Measurements from ENCODE around the gene UGGT2.
"Not testable (repeated sequence)": the region's sequence is repeated elsewhere in the genome, so short reads cannot be mapped to it uniquely, and the experiment has no call there.

UGGT2 gene

DNA sequence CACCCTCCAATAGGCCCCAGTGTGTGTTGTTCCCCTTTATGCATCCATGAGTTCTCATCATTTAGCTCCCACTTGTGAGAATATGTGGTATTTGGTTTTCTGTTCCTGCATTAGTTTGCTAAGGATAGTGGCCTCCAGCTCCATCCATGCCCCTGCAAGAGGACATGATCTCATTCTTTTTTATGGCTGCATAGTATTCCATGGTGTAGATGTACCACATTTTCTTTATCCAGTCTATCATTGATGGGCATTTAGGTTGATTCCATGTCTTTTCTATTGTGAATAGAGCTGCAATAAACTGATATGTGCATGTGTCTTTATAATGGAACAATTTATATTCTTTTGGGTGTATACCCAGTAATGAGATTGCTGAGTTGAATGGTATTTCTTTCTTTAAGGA, 263.9 kb downstream of the UGGT2 start:
- not testable (repeated sequence) for DNase-seq

DNA sequence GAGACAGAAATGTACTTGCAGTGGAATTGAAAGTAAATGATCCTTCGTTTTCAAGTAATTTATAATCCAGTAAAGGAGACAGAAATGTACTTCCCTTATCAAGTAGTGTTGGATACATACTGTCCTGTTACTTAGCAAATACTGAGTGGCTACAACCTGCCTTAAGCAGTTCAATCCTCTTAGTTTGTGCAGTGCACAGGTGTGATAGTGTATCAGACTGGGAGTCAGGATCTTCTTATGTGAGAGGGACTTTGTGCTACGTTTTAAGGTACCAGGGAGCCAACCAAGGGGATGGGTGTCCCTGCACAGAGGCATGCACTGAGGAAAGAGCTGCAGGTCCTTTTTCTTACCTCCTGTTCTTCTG, 265.1 kb downstream of the UGGT2 start:
- no peak for DNase-seq

DNA sequence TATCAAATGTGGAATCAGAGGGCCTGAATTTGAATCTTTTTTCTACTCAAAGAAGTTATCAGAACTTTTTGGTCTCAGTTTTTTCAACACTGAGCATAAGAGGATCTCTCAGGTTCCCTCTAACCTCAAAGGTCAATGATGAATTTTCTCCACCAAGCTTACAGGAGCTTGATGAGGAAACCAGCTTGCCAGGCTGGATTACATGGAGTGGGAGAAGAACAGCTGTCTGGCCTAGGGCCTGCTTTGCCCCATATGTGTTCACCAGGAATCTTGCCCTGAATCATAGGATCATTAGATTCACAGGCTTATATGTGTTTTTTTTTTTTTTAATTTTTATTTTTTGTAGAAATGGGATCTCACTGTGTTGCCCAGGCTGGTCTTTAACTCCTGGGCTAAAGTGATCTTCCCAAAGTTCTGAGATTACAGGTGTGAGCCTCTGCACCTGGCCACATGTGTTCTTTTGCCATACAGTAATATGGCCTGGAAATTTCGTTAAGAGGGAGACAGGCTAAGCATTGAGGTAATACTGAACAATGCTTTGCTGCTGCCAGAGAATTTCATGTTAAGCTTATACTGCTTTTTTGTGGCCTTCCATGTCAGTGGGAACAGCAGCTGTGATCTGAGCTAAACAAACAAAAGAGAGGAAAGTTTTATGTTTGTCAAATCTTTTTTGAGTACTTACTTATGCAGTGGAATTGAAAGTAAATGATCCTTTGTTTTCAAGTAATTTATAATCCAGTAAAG, 265.7 kb downstream of the UGGT2 start:
- no peak for DNase-seq

DNA sequence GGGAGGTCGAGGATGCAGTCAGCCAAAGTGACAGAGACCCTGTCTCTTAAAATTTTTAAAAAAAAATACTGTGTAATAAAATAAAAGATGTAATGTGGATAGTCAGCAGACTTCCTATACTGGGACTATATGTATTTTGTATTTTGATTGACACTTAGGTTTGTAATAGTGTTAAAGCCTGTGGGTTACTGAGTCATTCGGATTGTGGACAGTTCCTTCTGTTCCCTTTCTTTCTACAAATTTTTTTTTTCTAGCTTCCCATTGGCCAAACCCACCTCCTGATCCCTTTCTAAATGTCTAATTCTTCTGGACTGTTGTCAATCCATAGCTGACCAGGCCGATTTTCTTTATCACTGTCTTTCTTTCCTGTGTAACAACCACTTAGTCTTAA, 268.3 kb downstream of the UGGT2 start:
- DNase-seq, result no peak

DNA sequence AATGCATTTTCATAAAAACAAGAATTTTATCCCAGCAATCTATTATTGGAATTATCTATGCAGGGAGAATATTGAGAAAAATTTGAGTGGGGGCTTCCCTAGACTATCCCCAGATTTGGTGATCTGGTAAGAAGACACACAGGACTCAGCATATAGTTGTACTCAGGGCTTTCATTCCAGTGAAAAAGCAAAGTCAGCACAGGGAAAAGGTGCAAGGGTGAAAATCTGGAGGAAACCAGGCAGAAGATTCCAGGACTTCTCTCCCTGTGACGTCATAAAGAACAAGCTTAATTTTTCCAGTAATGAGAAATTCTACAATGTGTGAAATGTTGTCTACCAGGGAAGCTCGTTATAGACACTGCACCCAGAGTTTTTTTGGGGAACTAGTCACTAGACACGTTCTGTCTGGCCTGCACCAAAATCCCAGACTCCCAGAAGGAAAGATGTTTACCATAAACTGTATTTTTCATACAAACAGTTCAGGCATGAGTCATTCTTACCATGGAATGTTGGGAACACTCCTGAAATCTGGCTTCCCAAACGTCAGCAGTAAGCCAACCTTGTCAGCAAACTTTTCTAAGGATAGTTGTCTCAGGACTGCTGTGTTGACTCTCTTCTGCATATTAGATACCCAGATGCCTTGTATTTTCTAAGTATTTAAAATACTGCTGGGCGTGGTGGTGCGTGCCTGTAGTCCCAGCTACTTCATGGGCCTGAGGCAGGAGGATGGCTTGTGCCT, 268.9 kb downstream of the UGGT2 start:
- DNase-seq, result no peak

DNA sequence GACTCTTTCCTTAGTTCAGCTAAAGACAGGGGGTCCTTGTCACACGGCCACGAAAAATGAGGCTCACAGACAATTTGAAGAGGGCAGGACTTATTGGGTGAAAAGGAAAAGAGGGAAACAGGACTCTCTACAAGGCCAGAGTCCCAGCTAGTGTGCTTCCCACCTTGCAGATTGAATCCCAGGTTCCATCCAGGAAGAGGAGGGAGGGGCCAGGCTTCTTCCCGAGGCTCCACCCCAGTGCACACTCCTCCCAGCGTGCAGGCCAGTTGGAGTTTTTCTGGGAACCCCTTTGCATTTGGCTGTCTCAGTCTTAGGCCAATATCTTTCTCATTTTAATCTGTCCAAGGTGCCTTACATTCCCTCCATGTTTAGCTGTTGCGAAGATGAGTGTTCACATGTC, 269.5 kb downstream of the UGGT2 start:
- DNase-seq, result no peak

DNA sequence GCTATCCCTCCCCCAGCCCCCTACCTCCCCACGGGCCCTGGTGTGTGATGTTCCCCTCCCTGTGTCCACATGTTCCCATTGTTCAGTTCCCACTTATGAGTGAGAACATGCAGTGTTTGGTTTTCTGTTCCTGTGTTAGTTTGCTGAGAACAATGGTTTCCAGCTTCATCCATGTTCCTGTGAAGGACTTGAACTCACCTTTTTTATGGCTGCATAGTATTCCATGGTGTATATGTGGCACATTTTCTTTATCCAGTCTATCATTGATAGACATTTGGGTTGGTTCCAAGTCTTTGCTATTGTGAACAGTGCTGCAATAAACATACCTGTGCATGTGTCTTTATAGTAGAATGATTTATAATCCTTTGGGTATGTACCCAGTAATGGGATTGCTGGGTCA, 271.3 kb downstream of the UGGT2 start:
- DNase-seq, result not testable (repeated sequence)

DNA sequence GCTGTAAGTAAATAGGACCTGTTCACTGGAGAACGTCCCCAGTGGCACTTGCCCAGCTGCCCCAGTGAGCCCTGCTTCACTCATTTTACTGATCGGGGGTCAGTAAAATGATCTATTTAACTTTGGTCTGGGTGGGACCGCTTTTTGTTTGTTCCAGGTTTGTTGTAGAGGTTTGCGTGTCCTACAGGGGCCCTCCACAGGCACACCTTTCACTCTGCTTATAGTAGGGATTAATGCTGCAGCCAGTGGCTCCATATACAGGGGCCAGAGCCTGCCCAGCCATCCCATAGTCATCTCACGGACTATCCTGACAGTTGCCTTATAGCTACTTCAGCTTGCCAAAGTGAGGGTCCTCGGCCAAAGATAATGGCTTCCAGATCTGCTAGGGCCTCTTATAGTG, 272.2 kb downstream of the UGGT2 start:
- no peak for DNase-seq

DNA sequence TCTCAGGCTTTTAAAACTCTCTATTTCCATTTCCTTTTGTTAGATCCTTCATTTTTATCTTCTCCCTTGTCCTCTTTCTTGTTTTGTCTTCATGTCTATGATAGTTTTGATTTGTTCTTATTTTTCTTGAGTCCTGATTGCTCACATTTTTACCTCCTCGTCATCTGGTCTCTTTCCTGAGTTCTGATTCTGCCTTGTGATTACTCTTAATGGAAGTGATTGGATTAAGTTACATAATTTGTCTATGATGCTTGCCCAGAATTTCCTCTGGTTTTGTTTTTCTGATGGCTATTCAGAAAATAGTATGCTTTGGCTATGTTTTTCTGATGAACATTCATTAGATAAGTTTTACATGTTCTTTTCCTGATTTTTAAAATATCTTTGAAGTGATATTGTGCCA, 273.7 kb downstream of the UGGT2 start:
- no peak for DNase-seq

DNA sequence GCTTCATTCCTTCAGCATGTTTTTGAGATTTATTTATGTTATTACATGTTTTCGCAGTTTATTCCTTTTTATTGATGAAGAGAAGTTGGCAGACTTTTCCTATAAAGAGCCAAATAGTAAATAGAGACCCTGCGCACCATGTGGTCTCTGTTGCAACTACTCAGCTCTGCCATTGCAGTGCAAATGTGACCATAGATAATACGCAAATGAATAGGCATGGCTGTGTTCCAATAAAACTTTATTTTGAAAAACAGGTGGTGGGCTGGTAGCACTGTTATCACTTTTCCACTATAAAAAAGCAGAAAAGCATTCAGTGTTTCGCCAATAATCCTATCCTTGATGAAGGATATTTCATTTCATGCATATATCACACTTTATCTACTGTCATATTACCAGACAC, 281.3 kb downstream of the UGGT2 start:
- DNase-seq, result no peak

DNA sequence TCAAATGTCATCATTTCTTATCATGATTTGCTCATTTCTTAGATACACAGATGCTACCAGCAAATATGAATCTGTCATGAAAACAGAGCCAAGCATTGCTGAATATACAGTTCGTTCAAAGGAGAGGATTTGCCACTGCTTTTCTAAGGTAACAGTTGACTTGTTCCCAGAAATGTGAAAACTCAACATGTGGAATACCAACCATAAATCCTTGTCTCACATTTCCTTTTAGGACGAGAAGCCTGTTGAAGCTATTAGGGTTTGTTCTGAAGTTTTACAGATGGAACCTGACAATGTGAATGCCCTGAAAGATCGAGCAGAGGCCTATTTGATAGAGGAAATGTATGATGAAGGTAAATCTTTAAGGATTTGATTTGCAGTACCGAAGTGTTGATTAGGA, 289.6 kb downstream of the UGGT2 start:
- DNase-seq, result no peak

DNA sequence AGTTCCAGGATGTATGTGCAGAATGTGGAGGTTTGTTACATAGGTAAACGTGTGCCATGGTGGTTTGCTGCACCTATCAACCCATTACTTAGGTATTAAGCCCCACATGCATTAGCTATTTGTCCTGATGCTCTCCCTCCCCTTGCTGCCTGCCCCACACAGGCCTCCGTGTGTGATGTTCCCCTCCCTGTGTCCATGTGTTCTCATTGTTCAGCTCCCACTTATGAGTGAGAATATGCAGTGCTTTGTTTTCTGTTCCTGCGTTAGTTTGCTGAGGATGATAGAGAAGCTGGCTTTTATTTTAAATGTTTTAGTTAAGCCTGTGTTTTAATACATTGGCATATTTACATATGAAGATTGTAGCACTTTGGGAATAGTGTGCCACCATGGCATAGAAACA, 290.6 kb downstream of the UGGT2 start:
- not testable (repeated sequence) for DNase-seq

DNA sequence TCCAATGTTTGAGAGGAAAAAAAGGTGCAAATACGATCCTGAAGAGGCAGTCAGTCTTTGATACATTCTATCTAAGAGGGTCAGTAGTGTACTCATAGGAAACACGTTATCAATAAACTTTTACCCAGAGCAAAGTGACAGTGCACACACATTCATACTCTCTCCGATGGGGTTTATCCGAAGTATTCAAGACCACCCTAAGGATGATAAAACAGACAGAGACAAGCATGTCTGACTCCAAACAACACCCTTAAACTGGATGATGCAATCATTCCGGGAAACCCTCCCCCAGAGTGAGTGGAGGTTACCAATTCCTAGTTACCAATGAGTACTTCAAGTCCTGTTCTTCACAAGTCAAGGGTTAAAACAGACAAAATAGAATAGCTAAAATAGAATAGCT, 297.1 kb downstream of the UGGT2 start:
- no peak for DNase-seq

DNA sequence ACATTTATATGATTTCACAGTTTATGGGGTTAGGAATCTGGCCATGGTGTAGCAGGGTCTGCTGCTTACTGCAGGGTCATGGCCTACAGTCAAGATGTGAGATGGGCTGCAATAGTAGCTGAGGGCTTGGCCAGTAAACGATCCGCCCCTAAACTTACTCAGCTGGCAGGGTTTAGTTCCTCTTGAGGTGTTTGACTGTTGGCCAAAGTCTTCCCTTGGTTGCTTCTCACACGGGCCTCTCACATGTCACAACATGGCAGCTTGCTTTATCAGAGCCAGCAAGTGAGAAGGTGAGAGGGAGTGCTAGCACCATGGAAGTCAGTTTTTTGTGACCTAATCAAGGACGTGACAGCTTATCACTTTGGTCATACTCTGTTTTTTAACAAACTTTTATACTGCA, 299.1 kb downstream of the UGGT2 start:
- DNase-seq, result no peak

DNA sequence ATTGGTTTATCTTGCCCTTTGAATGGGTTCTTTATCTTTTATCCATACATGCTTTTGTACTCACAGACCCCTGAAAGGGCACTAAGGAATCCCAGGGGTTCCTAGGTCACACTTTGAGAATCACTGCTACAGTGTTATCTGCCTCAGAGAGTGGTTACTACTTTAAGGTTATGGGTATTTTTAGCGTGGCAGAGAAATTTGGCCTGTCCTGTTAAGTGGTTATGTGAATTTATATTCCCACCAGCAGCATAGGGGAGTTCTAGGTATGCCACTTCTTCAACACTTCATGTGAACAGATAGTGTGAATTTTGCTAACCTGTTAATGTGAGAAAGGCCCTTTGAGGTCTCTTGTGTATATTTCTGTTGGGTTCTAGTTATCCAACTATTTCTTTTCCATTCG, 300.5 kb downstream of the UGGT2 start:
- DNase-seq, result no peak
